WTC11 (cell line): ENCODE measurements around the gene DCLK2. TPM values are rescaled to one million over a fixed set of nuclear protein-coding genes. Genes with fewer than 3 reads are reported as not detected.

Experiments
- ATAC-seq: fragments of 200-7000 bp; cut with Tn5 transposase; 2 replicates; pipeline ENCODE4 v1.10.0; 2021; ENCODE audit warnings: mild to moderate bottlenecking, moderate library complexity
- CTCF ChIA-PET: fragments of 300-600 bp; sonication (Branson Sonifier 250); formaldehyde crosslinking; loops from one replicate; lab custom pipeline; 2021; ENCODE audit warnings: antibody characterized with exemption; lab: Charles Lee
- POLR2A ChIA-PET: fragments of 350-600 bp; sonication (Branson Sonifier 250); formaldehyde crosslinking; loops from one replicate; lab custom pipeline; 2021; ENCODE audit warnings: antibody characterized with exemption; lab: Charles Lee
- DNase-seq: peaks from one replicate; pipeline ENCODE4 v3.0.0; 2021; ENCODE audit warnings: low spot score
- H3K27ac Mint-ChIP-seq: 2 replicates; pipeline ENCODE4 v1.8.0; 2021; ENCODE audit warnings: mixed read lengths
- H3K27me3 Mint-ChIP-seq: 2 replicates; pipeline ENCODE4 v1.8.0; 2021; ENCODE audit warnings: low read depth, mild to moderate bottlenecking, moderate library complexity, mixed read lengths
- H3K36me3 Mint-ChIP-seq: 2 replicates; pipeline ENCODE4 v1.8.0; 2021; ENCODE audit warnings: mixed read lengths
- H3K4me1 Mint-ChIP-seq: 2 replicates; pipeline ENCODE4 v1.8.0; 2022; ENCODE audit warnings: mixed read lengths
- H3K4me3 Mint-ChIP-seq: 2 replicates; pipeline ENCODE4 v1.8.0; 2021; ENCODE audit warnings: mild to moderate bottlenecking, moderate library complexity, mixed read lengths
- H3K9me3 Mint-ChIP-seq: 2 replicates; pipeline ENCODE4 v1.8.0; 2021; ENCODE audit warnings: mixed read lengths
- ATF1 ChIP-seq: sonication (generic); formaldehyde crosslinking; IDR thresholded peaks from 2 replicates; pipeline ENCODE4 v1.8.1; 2023; ENCODE audit warnings: mild to moderate bottlenecking, moderate library complexity, missing genetic modification reagents
- CREM ChIP-seq: sonication (generic); formaldehyde crosslinking; IDR thresholded peaks from 2 replicates; pipeline ENCODE4 v1.8.1; 2022; ENCODE audit warnings: mild to moderate bottlenecking, missing genetic modification reagents, moderate library complexity
- RORB ChIP-seq: fragments of 250-450 bp; sonication (Bioruptor Pico); IDR thresholded peaks from 2 replicates; pipeline ENCODE4 v1.9.0; 2021; ENCODE audit warnings: mild to moderate bottlenecking
- SOX15 ChIP-seq: fragments of 250-450 bp; sonication (Bioruptor Pico); IDR thresholded peaks from 2 replicates; pipeline ENCODE4 v1.9.0; 2021; ENCODE audit warnings: mild to moderate bottlenecking
- TCF7 ChIP-seq: sonication (generic); formaldehyde crosslinking; IDR thresholded peaks from 2 replicates; pipeline ENCODE4 v1.8.0; 2022; ENCODE audit warnings: mild to moderate bottlenecking, low read depth, missing genetic modification reagents, moderate library complexity
- ZNF232 ChIP-seq: sonication (generic); formaldehyde crosslinking; IDR thresholded peaks from 2 replicates; pipeline ENCODE4 v1.8.0; 2022; ENCODE audit warnings: mild to moderate bottlenecking, missing genetic modification reagents
- total RNA-seq: library from RNA; stranded (reverse); gene quantifications from 3 replicates; pipeline ENCODE4 v1.2.3, GENCODE V29; 2021
- TF ChIP-seq, protein P1 (sequence below): sonication (generic); formaldehyde crosslinking; IDR thresholded peaks from 2 replicates; pipeline ENCODE4 v1.8.0; 2022; ENCODE audit warnings: missing genetic modification reagents
- TF ChIP-seq, protein P2 (sequence below): sonication (generic); formaldehyde crosslinking; IDR thresholded peaks from 2 replicates; pipeline ENCODE4 v1.8.1; 2022; ENCODE audit warnings: mild to moderate bottlenecking, missing genetic modification reagents, moderate library complexity, borderline replicate concordance
- TF ChIP-seq, protein P3 (sequence below): sonication (generic); formaldehyde crosslinking; IDR thresholded peaks from 2 replicates; pipeline ENCODE4 v1.8.0; 2022; ENCODE audit warnings: mild to moderate bottlenecking, missing genetic modification reagents
- TF ChIP-seq, protein P4 (sequence below): sonication (generic); formaldehyde crosslinking; IDR thresholded peaks from 2 replicates; pipeline ENCODE4 v1.8.0; 2023; ENCODE audit warnings: missing genetic modification reagents, mild to moderate bottlenecking, borderline replicate concordance
- TF ChIP-seq, protein P5 (sequence below): sonication (generic); formaldehyde crosslinking; IDR thresholded peaks from 2 replicates; pipeline ENCODE4 v1.8.1; 2023; ENCODE audit warnings: mild to moderate bottlenecking, moderate library complexity, missing genetic modification reagents
- TF ChIP-seq, protein P6 (sequence below): sonication (generic); formaldehyde crosslinking; conservative IDR thresholded peaks from 2 replicates; pipeline ENCODE4 v1.8.1; 2023; ENCODE audit warnings: mild to moderate bottlenecking, low read depth, missing genetic modification reagents, moderate library complexity

DCLK2 gene
- total RNA-seq, 1 experiment from 2014 or later, result 0.17 TPM

DNA sequence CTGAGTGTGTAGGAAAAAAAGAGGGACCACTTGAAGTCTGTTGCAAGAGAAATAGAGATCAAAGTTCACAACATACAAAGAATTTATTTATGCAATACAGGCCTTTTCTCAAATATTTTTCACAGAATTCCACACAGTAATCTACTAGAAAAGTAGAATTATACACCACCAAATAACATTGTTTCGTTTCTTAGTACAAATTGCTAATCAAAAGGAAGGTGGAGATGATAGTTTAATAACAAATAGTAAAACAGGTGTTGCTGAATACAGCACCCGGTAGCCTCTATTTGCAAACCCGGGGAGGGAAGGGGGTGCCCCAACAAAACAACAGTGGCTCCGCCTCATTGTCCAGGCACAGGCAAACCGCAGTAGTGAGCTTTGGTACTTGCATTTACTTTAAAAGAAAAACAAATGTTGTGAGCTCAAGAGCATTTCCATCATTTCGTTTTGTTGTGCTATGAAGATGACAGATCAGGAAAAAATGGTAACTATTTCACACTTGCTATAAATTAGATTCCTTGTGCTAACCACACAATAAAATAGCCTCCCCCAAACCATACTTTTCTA, 186.4 kb downstream of the DCLK2 start (continued):
- TF ChIP-seq, protein P1, sequence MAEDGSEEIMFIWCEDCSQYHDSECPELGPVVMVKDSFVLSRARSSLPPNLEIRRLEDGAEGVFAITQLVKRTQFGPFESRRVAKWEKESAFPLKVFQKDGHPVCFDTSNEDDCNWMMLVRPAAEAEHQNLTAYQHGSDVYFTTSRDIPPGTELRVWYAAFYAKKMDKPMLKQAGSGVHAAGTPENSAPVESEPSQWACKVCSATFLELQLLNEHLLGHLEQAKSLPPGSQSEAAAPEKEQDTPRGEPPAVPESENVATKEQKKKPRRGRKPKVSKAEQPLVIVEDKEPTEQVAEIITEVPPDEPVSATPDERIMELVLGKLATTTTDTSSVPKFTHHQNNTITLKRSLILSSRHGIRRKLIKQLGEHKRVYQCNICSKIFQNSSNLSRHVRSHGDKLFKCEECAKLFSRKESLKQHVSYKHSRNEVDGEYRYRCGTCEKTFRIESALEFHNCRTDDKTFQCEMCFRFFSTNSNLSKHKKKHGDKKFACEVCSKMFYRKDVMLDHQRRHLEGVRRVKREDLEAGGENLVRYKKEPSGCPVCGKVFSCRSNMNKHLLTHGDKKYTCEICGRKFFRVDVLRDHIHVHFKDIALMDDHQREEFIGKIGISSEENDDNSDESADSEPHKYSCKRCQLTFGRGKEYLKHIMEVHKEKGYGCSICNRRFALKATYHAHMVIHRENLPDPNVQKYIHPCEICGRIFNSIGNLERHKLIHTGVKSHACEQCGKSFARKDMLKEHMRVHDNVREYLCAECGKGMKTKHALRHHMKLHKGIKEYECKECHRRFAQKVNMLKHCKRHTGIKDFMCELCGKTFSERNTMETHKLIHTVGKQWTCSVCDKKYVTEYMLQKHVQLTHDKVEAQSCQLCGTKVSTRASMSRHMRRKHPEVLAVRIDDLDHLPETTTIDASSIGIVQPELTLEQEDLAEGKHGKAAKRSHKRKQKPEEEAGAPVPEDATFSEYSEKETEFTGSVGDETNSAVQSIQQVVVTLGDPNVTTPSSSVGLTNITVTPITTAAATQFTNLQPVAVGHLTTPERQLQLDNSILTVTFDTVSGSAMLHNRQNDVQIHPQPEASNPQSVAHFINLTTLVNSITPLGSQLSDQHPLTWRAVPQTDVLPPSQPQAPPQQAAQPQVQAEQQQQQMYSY, result no peak
- TF ChIP-seq, protein P2, sequence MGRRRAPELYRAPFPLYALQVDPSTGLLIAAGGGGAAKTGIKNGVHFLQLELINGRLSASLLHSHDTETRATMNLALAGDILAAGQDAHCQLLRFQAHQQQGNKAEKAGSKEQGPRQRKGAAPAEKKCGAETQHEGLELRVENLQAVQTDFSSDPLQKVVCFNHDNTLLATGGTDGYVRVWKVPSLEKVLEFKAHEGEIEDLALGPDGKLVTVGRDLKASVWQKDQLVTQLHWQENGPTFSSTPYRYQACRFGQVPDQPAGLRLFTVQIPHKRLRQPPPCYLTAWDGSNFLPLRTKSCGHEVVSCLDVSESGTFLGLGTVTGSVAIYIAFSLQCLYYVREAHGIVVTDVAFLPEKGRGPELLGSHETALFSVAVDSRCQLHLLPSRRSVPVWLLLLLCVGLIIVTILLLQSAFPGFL (CRISPR knock-in tag), result no peak
- TF ChIP-seq ZNF232 (CRISPR knock-in tag) (no peak), RORB (no peak)
- TF ChIP-seq, all 79 proteins: peak for 0

DNA sequence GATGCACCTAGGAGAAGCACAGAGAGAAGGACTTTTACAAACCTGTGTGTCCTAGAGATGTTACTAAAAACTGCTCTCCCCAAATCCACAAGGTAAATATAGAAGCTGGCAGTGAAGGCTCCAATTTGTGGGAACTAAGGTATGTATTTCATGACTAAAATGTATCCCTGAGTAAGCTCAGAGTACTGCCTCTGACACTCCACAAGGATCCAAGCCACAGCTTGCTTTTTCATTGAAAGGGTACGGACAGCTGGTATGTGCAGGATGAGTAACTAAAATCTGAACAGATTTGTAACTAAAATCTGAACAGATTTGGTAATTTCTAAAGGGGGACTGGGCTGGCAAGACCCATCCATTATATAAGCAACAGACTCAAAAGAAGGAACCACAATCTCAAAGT, 187.6 kb downstream of the DCLK2 start:
- no peak for TF ChIP-seq ATF1 (CRISPR knock-in tag)
- peaks cover 10% of the 10 kb centered on the region; the same call in 1 of the 2 replicates for H3K4me1 Mint-ChIP-seq
- ChIA-PET POLR2A (no interaction called here), CTCF (interaction anchor here (1.6 kb wide), 1 partner anchor 9 kb away, joined by 3 read pairs; no protein-coding TSS in a partner anchor)
- H3K4me3 Mint-ChIP-seq, result no peak overlapping the region
- no peak overlapping the region for H3K27ac Mint-ChIP-seq
- H3K9me3 Mint-ChIP-seq, result no peaks in the 10 kb centered on the region
- H3K27me3 Mint-ChIP-seq, result no peaks in the 10 kb centered on the region
- DNase-seq (no peak), ATAC-seq (no peak)
- 0 out of 2 replicates have a peak, but pooled peaks cover 4% of the 10 kb centered on the region for H3K36me3 Mint-ChIP-seq

DNA sequence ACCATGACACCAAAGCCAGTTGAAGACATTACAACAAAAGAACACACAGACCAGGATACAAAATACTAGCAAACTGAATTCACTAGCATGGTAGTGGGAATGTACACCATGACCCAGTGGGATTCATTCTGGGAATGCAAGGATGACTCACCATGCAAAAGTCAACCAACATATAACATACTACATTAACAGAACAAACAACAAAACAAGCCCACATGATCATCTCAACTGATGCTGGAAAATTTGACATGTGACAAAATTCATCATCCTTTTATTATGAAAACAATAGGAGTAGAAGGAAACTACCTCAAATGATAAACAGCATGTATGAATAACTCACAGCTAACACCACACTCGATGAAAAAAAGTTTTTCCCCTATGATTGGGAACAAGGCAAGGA, 190.2 kb downstream of the DCLK2 start:
- TF ChIP-seq, protein P3, sequence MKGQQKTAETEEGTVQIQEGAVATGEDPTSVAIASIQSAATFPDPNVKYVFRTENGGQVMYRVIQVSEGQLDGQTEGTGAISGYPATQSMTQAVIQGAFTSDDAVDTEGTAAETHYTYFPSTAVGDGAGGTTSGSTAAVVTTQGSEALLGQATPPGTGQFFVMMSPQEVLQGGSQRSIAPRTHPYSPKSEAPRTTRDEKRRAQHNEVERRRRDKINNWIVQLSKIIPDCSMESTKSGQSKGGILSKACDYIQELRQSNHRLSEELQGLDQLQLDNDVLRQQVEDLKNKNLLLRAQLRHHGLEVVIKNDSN, result no peak
- TF ChIP-seq, protein P4, sequence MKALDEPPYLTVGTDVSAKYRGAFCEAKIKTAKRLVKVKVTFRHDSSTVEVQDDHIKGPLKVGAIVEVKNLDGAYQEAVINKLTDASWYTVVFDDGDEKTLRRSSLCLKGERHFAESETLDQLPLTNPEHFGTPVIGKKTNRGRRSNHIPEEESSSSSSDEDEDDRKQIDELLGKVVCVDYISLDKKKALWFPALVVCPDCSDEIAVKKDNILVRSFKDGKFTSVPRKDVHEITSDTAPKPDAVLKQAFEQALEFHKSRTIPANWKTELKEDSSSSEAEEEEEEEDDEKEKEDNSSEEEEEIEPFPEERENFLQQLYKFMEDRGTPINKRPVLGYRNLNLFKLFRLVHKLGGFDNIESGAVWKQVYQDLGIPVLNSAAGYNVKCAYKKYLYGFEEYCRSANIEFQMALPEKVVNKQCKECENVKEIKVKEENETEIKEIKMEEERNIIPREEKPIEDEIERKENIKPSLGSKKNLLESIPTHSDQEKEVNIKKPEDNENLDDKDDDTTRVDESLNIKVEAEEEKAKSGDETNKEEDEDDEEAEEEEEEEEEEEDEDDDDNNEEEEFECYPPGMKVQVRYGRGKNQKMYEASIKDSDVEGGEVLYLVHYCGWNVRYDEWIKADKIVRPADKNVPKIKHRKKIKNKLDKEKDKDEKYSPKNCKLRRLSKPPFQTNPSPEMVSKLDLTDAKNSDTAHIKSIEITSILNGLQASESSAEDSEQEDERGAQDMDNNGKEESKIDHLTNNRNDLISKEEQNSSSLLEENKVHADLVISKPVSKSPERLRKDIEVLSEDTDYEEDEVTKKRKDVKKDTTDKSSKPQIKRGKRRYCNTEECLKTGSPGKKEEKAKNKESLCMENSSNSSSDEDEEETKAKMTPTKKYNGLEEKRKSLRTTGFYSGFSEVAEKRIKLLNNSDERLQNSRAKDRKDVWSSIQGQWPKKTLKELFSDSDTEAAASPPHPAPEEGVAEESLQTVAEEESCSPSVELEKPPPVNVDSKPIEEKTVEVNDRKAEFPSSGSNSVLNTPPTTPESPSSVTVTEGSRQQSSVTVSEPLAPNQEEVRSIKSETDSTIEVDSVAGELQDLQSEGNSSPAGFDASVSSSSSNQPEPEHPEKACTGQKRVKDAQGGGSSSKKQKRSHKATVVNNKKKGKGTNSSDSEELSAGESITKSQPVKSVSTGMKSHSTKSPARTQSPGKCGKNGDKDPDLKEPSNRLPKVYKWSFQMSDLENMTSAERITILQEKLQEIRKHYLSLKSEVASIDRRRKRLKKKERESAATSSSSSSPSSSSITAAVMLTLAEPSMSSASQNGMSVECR (CRISPR knock-in tag), result no peak
- TF ChIP-seq CREM (no peak), TCF7 (CRISPR knock-in tag) (no peak), SOX15 (CRISPR knock-in tag) (no peak)
- TF ChIP-seq, protein P5, sequence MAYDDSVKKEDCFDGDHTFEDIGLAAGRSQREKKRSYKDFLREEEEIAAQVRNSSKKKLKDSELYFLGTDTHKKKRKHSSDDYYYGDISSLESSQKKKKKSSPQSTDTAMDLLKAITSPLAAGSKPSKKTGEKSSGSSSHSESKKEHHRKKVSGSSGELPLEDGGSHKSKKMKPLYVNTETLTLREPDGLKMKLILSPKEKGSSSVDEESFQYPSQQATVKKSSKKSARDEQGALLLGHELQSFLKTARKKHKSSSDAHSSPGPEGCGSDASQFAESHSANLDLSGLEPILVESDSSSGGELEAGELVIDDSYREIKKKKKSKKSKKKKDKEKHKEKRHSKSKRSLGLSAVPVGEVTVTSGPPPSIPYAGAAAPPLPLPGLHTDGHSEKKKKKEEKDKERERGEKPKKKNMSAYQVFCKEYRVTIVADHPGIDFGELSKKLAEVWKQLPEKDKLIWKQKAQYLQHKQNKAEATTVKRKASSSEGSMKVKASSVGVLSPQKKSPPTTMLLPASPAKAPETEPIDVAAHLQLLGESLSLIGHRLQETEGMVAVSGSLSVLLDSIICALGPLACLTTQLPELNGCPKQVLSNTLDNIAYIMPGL (CRISPR knock-in tag), result no peak
- TF ChIP-seq, protein P6, sequence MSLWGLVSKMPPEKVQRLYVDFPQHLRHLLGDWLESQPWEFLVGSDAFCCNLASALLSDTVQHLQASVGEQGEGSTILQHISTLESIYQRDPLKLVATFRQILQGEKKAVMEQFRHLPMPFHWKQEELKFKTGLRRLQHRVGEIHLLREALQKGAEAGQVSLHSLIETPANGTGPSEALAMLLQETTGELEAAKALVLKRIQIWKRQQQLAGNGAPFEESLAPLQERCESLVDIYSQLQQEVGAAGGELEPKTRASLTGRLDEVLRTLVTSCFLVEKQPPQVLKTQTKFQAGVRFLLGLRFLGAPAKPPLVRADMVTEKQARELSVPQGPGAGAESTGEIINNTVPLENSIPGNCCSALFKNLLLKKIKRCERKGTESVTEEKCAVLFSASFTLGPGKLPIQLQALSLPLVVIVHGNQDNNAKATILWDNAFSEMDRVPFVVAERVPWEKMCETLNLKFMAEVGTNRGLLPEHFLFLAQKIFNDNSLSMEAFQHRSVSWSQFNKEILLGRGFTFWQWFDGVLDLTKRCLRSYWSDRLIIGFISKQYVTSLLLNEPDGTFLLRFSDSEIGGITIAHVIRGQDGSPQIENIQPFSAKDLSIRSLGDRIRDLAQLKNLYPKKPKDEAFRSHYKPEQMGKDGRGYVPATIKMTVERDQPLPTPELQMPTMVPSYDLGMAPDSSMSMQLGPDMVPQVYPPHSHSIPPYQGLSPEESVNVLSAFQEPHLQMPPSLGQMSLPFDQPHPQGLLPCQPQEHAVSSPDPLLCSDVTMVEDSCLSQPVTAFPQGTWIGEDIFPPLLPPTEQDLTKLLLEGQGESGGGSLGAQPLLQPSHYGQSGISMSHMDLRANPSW (CRISPR knock-in tag), result no peak
- TF ChIP-seq, protein P1, result no peak
- Mint-ChIP-seq H3K9me3 (no peaks in the 10 kb centered on the region), H3K36me3 (peaks cover 11% of the 10 kb centered on the region), H3K4me3 (no peak overlapping the region), H3K4me1 (peaks cover 10% of the 10 kb centered on the region; the same call in 1 of the 2 replicates), H3K27ac (0 out of 2 replicates have a peak overlapping the region, but pooled peaks have one; percentile 2), H3K27me3 (no peaks in the 10 kb centered on the region)
- ATAC-seq, result no peak
- ChIA-PET POLR2A (no interaction called here), CTCF (no interaction called here)
- no peak for DNase-seq
